ENCODE measurements around the gene FLT3. TPM values are rescaled to one million over a fixed set of nuclear protein-coding genes. Genes with fewer than 3 reads are reported as not detected.

The FLT3 gene
- total and polyA plus RNA-seq, 9 of the 15 experiments (the other 6 are each of a cell fraction or from before 2014, with no cell fraction given), result not detected

DNA sequence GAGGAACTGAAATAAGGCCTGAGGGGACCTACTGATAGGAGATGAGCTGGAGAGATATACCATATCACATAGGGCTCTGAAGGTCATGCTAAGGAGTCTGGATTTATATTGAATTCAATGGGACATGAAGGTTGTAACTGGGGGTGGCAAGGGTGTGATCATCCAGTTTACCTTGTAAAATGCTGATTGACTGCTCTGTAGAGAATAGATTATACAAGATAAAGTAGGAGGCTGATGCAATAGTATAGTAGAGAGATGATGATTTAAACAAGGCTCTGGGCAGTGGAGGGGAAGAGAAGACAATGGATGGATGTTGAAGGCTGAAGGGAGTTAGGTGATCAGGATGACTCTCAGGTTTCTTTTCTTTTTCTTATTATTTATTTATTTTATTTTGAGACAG is 19.9 kb upstream of the FLT3 start (continued):
- TF ChIP-seq, protein P1, sequence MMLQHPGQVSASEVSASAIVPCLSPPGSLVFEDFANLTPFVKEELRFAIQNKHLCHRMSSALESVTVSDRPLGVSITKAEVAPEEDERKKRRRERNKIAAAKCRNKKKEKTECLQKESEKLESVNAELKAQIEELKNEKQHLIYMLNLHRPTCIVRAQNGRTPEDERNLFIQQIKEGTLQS (IDR thresholded peaks at IDR 0.05), result peak; percentile 76
- TF ChIP-seq, protein P1 (CRISPR knock-in tag; conservative IDR thresholded peaks at IDR 0.05), result no peak
- TF ChIP-seq ZNF143 (CRISPR knock-in tag; IDR thresholded peaks at IDR 0.05) (no peak), TAF7 (tag; IDR thresholded peaks at IDR 0.05) (no peak), GABPB2 (CRISPR knock-in tag; conservative IDR thresholded peaks at IDR 0.05) (no peak), SOX6 (IDR thresholded peaks at IDR 0.05) (peak; percentile 31; the same call in 1 of the 2 replicates), SMAD2 (IDR thresholded peaks at IDR 0.05; ENCODE audit: low read depth, low read length) (no peak), SMARCA4 (IDR thresholded peaks at IDR 0.05) (0 out of 2 replicates have a peak, but pooled peaks have one; percentile 11), JUND (IDR thresholded peaks at IDR 0.05; ENCODE audit: borderline replicate concordance, low read depth, low read length) (peak; percentile 25; the same call in 1 of the 2 replicates), JUND (tag; IDR thresholded peaks at IDR 0.05; ENCODE audit: borderline replicate concordance, low read depth, low read length) (no peak), PURB (CRISPR knock-in tag; IDR thresholded peaks at IDR 0.05; ENCODE audit: low read depth) (no peak), DPF2 (IDR thresholded peaks at IDR 0.05) (0 out of 2 replicates have a peak, but pooled peaks have one; percentile 28), NR0B1 (IDR thresholded peaks at IDR 0.05; ENCODE audit: partially characterized antibody) (no peak), U2AF2 (optimal IDR thresholded peaks at IDR 0.05; ENCODE audit: low read depth, low read length) (no peak), NCOR1 (IDR thresholded peaks at IDR 0.05) (no peak)

Data from K562 (cell line).